GM18511 (cell line): ENCODE measurements around the gene KCNC4.

Source experiments
- ATAC-seq: cut with Tn5 transposase; IDR thresholded peaks from one replicate; pipeline ENCODE4 v1.9.1; 2021; ENCODE audit warnings: mild to moderate bottlenecking, moderate library complexity; ENCODE audit not compliant: unreplicated experiment

KCNC4 gene

GRCh38 chr1:110229348-110230001 lies 19.4 kb downstream of the KCNC4 start:
- no peak for ATAC-seq

- ATAC-seq: no peak
Observed at GRCh38 chr1:110230381-110231199, 20.5 kb downstream of the KCNC4 start.

- ATAC-seq: no peak
Observed at GRCh38 chr1:110233861-110234260, 23.7 kb downstream of the KCNC4 start.

GRCh38 chr1:110234691-110235090 lies 24.6 kb downstream of the KCNC4 start:
- ATAC-seq: no peak

GRCh38 chr1:110235181-110235833 lies 25.2 kb downstream of the KCNC4 start:
- ATAC-seq: no peak

DNA sequence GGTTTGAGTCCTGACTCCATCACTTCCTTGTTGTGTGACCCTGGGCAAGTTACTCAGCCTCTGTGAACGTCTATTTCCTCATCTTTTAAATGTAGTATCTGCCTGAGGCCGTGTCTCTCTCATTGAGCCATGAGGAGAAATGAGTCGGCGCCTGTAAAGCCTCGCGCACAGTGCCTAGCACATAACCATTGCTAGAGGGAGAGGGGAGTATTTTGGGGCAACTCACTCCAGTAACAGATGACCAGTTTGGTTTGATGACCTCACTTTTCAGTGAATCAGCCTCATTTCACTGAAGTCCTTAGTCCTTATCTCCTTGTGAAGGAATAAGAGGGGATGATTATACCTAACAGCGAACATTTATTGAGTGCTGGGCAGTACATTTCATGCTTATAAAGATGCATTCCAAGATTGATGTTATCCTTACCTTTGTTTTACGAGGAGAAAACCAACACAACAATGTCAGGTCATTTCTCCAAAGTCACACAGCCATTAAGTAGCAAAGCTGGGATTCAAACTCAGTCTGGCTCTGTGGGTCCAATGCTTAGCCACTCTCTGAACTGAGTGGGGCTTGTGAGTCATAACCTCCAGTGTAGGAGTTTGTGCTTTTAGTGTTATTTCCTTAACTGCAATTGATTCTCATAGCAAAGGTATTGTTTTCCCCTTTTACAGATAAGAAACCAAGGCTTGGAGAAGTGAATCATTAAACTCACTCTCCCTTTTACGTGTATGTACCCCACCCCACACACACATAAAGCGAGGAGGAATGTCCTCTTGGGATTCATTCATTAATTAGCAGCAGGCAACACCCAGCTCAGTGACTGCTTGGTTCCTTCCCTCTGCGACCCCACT lies 25.9 kb downstream of the KCNC4 start:
- peak; percentile 51 for ATAC-seq

DNA sequence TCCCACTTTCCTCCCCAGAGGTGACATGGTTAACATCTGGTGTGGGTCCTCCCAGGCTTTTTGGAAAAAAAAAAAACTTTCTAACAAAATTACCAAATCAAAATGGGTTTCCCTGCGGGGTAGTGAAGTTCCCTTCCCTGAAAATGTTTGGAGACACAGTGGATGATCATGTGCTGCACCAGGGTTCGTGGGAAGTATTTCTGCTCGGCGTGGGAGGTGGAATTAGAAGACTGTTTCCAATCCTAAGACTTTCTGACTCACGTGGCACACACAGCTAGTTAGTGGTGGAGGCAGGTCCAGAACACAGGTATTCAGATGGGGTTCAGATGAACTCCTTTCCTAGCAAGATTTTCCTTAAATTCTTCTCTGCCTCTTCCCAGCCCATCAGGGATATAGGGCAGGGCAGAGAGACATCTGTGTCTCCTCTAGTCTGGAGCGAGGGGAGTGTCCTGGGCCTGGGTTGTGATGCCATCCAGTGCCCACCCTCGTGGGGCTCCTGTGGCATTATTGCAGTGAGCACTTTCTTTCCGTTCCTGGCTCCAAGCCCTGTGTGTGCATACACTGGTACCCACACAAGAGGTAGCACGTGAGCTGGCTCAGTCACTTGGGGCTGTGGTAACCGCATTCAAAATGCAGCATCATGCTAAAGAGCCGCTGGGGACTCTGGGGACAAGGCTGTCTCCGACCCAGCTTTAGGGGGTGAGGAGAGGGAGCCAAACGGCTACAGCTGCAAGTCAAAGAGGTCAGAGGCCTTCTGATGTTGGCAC lies 27.5 kb downstream of the KCNC4 start:
- no peak for ATAC-seq

DNA sequence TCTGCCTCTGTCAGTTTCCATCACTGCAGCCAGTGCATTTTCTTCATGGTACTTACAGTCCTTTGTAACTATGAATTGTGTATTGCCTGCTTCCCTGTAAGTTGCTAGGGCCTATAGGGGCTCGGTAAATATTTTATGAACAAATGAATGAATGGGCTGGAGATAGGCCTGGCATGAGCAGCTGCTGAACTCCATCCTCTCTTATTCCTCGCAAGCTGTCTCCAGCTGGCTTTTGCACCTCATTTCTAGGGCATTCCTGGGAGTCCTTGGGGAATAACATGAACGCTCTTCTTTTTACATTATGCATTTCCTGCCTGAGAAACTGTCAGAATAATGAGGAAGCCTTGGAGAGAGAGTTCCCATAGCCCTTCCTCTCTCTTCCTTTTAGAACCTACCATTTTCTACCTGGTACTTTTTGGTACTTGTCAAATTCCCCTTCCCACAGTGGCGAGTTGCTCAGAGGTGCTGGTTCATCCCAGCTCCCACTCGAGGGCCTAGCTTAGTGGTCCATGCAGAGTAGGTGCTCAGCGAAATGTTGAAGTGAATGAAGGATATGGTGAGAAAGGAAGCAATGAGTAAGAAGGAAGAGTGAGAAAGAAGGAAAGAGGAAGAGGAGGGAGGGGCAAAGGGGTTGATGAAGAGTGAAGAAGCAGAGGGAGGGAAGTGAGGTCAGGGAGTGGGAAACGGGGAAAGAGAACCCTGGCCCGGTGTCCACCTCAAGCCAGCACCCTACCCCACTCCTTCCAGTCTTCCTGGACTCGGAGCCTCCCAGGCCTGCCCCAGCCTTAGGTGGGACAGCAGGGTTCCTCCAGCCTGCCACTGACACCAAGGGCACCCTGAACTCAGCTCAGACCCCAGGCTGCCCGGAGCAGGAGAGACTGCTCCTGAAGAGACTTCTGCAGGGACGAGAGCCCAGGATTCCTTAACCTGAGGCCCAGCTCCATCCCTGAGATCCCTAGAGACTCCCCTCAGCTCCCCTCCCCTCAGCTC lies 29.6 kb downstream of the KCNC4 start:
- no peak for ATAC-seq

- ATAC-seq: no peak
Observed at GRCh38 chr1:110240476-110241210, 30.5 kb downstream of the KCNC4 start.

DNA sequence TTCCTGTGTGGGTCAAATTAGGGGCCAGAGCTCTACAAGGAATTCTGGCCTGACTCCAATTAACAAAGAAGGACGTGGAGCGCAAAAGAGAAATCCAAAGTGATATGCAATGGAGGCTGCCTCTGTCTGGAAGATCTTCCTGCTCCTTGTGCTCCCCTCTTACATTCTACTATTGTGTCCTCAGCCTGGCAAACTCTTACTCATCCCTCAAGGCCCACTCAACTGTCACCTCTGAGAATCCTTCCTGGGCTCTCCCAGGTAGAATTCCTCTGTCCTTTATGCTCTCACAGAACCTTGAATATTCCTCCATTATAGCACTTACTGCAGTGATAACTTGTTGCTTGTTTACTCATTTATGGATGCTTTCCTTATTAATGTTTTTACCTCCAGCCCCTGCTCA lies 31.4 kb downstream of the KCNC4 start:
- ATAC-seq: no peak

GRCh38 chr1:110242062-110242461 lies 31.9 kb downstream of the KCNC4 start:
- no peak for ATAC-seq

- no peak for ATAC-seq
Observed at GRCh38 chr1:110242731-110243130, 32.6 kb downstream of the KCNC4 start.

DNA sequence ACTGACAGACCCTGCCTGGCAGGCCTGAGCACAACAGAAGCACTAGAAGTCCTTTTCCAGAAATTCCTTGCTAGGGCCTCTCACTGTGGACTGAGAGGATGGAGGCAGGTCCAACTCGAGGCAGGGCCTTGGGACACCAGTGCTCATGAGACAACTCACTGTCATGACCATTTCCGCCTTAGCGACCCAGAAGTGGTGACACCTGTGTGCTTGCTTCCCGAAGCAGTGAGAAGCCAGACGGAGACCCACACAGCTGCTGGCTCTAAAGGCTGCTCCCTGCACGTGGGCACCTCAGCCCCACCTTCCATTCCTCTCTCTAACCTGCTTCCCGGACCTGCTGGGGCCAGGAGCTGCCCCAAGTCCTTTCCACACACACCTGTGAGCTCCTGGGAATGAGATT lies 33.0 kb downstream of the KCNC4 start:
- no peak for ATAC-seq

DNA sequence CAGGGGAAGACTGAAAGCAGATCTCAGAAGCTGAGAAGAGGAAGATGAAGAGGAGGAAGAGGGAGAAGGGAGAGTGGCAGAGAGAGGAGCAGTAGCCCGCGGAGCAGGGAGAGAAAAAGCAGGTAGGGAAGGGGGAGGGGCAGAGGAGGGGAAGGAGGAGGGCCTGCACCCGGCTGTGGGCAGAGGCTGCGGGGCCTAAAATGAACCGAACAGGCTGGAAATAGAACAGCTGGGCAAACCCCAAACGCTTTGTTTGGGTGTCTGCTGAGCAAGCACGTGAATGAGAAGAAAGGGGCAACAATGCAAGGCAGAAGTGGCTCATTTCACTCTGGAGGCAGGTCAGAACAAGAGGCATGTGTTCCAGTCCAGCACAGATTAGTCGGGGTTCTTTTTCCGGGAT lies 33.5 kb downstream of the KCNC4 start:
- ATAC-seq: peak; percentile 58

DNA sequence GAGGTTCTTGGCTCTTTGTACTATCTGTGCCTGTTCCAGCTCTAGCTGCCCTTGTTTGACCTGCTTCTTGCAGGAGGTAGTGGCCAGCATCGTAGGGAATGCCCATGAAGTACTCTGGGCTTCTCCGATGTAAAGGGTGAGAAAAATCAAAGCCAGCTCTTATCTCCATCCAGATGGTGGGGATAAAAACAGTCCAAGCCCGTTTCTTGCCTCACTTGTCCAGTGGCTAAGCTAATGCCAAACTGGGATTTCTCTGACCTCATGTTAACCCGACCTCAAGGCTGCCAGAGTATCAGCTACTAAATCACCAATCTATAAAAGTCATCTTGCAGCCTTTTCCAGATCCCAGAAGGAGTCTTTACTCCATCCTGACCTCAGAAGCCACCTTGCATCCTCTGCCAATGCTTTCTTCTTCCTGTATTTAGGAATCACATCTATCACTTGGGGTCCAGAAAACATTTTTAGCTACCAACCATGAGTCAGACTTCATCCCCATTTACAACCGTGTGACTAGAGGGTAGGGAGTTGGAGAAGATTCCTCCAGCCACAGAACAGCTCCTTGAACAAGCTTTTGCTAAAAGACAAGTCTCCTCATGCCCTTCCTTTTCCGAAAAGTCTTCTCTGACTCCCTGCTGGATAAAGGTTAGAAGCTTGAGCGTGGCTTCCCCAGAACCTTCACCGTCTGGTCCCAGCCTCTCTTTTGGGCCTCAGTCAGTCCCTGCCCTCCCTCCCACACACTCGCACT lies 35.9 kb downstream of the KCNC4 start:
- ATAC-seq: no peak

GRCh38 chr1:110248746-110249145 lies 38.6 kb downstream of the KCNC4 start:
- ATAC-seq: no peak

DNA sequence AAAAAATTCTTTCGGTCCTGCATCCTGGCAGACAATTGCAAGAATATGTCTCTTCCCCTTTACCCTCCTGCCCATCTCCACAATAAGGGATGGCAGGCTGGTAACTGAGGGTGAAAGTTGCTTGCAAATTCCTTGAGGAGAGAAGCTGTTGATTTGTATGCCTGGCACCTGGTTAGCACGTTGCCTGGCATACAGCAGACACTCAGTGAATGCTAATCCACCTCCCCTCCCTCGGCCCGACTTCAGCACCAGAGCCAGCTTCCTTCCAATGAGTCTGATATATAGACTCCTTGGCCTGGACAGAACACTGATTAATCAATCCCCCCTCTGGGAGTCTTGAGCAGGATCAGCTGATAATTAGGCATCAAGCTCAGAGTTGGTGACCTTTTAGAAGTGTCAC lies 39.1 kb downstream of the KCNC4 start:
- no peak for ATAC-seq

GRCh38 chr1:110250008-110250407 lies 39.9 kb downstream of the KCNC4 start:
- ATAC-seq: no peak
